OCI-LY3 (cell line): ENCODE results near the gene RTCA.

ENCODE experiments used
- EZH2phosphoT487 ChIP-seq: fragments of 200-600 bp; shearing (Covaris generic); IDR thresholded peaks from 2 replicates; pipeline ENCODE4 v1.6.1; 2018; ENCODE audit warnings: antibody characterized with exemption, mixed run types, low read depth
- TF ChIP-seq, protein P1 (sequence below): fragments of 200-600, 300-600 bp; sonication (generic); IDR thresholded peaks from 2 replicates; pipeline ENCODE4 v1.5.1; 2014; ENCODE audit warnings: antibody characterized with exemption, low read length, low read depth

DNA sequence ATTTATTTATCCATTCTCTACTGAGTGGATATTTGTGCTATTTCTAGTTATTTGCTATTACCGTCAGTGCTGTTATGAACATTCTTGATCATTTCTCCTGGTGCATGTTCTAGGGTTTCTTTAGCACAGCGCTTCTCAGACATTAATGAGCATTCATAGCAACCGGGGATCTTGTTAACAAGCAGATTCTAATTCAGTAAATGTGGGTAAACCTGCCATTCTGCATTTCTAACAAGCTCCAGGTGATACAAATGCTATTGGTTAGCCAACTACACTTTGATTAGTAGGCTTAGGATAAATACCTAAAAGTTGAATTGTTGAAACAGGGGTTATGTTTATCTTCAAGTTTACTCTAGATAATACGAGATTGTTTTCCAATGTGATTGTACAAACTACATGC is 13.1 kb upstream of the RTCA start:
- TF ChIP-seq, protein P1, sequence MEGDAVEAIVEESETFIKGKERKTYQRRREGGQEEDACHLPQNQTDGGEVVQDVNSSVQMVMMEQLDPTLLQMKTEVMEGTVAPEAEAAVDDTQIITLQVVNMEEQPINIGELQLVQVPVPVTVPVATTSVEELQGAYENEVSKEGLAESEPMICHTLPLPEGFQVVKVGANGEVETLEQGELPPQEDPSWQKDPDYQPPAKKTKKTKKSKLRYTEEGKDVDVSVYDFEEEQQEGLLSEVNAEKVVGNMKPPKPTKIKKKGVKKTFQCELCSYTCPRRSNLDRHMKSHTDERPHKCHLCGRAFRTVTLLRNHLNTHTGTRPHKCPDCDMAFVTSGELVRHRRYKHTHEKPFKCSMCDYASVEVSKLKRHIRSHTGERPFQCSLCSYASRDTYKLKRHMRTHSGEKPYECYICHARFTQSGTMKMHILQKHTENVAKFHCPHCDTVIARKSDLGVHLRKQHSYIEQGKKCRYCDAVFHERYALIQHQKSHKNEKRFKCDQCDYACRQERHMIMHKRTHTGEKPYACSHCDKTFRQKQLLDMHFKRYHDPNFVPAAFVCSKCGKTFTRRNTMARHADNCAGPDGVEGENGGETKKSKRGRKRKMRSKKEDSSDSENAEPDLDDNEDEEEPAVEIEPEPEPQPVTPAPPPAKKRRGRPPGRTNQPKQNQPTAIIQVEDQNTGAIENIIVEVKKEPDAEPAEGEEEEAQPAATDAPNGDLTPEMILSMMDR = no peak
- TF ChIP-seq EZH2phosphoT487 = no peak
